DMS 273 (cell line): ENCODE measurements around the gene CYBA.
"Not testable (repeated sequence)": the region's sequence is repeated elsewhere in the genome, so short reads cannot be mapped to it uniquely, and the experiment has no call there.

Source experiments
- DNase-seq: peaks from one replicate; lab custom pipeline; 2025; ENCODE audit not compliant: unreplicated experiment; lab: John Stamatoyannopoulos, UW

CYBA gene

GRCh38 chr16:88614818-88615580, 35.9 kb downstream of the CYBA start:
- DNase-seq: peak; percentile 91

- DNase-seq: no peak
These were observed 36.7 kb downstream of the CYBA start for GRCh38 chr16:88613911-88614817.

DNA sequence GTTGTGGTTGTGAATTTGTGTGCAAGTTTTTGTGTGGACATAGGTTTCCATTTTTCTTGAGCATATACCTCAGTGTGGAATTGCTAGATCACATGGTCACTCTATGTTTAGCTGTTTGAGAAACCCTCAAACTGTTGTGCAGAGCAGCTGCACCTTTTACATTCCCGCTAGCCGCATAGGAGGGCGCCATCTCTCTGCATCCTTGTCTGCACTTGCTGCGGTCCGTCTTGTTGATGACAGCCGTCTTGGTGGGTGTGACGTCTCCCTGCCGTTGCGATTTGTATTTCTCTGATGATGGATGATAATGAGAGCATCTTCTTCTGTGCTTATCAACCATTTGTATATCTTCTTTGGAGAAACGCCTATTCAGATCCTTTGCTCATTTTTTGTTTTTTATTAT, 37.6 kb downstream of the CYBA start:
- DNase-seq: no peak

DNA sequence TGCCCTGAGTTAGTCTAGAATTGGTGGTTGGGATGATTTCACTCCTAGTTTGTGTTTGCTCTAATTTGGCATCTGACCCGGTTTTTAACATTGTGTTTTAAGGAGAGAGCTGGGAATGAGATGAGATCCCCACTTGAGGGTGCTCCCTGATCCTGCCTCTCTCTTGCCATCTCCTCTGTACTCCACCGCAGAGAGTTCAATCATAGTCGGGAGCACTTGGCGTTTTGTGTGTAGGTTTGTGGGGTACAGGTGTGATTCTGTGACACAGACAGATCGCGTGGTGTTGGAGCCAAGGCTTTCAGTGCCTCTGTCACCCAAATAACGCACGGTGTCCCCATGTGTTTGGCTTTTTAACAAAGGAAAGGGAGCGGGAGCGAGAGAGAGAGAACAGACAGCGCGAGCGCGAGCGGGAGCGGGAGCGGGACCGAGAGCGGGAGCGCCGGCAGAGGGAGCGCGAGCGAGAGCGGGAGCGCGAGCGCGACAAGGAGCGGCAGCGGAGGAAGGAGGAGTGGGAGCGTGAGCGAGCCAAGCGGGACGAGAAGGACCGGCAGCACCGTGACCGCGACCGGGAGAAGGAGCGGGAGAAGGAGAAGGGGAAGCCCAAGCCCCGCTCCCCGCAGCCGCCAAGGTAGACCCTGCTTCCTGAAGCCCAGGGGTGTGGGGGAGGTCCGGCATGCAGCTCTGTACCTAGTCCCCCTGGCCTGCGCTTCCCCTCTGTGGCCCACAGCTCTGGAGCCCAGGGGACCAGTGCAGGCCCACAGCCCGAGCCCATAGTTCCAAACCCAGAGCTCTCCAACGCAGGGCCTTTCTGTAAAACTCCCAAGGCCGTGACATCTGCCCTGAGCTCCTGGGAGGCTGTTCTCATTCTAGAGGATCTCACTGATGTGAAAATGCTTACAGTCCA, 39.7 kb downstream of the CYBA start:
- no peak for DNase-seq

DNA sequence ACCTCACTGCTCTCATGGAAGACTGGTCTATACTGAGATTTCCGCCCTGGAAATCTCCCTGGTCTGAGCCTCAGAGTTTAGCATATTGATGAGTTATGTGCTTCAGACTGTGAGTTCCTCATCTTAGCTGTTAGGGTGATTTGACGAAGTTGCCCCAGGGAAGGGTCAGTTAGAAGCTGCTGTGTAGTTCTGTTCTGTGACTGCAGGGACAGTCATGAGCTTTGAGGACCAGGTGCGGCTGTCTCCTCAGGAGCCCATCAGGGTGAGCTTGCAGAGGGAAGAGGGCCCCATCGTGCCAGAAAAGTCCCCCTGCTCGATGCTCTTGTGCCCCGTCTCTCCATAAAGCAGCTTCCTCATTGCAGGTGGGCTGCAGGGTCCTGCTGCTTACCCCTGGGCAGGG, 40.8 kb downstream of the CYBA start:
- no peak for DNase-seq

GRCh38 chr16:88609426-88609825, 41.4 kb downstream of the CYBA start:
- DNase-seq: not testable (repeated sequence)

DNA sequence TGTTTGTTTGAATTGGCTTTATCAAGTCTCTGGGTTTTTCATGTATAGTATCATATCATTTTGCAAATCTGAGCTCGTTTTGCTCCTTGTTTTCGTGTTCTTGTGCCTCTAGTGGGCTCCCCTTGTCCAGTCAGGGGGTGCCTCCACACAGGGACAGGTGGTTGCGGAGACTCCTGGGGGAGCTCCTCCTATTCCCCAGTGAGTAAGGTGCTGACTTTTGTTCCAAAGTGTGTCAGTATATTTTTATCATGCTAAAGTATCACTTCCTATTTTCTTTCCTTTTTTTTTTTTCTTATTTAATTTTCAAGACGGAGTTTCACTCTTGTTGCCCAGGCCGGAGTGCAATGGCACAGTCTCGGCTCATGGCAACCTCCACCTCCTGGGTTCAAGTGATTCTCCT, 42.8 kb downstream of the CYBA start:
- no peak for DNase-seq

DNA sequence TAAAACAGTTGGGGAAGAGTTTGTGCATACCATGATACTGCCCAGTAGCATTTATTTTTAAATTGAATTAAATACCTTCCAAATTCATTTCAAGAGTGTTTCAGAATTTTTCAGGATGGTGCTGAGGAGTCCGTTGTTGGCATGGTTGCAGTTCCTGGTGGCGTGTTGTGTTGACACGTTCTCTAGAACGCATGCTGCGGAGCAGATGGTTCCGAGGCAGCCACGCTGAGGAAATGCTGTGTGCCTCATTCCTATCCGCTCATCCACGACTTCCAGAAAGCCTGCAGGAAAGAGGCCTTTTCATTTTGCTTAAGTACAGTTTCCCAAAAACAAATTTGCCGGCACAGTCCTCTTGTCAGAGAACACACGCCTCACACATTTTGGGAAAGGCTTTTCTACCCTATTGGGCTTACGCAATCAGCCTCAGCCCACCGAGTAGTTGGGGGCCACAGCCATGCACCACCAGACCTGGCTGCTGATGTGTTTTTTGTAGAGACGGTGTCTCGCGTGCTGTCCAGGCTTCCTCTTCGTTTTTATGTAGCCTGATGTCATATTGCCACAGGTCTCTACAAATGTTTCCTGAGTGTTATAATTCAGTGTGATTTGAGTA, 44.6 kb downstream of the CYBA start:
- DNase-seq: no peak

GRCh38 chr16:88605186-88606147, 45.4 kb downstream of the CYBA start:
- no peak for DNase-seq

DNA sequence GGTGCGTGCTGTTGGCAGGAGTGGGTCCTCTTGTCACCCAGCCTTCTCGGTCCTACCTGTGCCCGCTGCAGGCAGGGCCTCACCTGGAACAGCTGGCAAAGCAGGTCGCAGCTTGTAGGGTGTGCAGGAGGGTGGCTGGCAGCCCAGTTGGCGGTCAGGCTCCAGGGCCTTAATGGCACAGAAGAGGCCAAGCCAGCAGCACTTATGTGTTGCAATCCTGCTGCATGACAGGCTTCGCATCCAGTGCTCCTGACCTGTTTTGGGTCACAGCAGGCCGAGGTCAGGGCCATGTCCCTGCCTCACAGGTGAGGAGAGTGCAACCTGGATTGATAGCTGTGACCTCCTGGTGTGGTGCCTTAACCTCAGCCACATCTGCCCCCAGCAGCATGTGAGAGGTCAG, 48.8 kb downstream of the CYBA start:
- no peak for DNase-seq

GRCh38 chr16:88601313-88602036, 49.4 kb downstream of the CYBA start:
- no peak for DNase-seq

DNA sequence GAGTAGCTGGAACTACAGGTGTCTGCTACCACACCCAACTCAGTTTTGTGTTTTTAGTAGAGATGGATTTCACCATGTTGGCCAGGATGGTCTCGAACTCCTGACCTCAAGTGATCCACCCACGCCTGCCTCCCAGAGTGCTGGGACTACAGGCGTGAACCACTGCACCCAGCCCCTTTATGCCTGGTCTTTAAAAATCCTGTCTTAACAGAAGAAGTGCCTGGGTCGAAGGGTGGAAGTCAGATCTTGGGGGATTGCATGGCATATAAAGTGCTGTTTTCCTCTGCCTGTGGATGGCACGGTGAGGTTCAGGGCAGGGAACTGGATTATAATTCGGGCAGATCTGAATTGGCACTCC, 50.3 kb downstream of the CYBA start:
- DNase-seq: no peak

GRCh38 chr16:88599825-88600538, 50.9 kb downstream of the CYBA start:
- no peak for DNase-seq

DNA sequence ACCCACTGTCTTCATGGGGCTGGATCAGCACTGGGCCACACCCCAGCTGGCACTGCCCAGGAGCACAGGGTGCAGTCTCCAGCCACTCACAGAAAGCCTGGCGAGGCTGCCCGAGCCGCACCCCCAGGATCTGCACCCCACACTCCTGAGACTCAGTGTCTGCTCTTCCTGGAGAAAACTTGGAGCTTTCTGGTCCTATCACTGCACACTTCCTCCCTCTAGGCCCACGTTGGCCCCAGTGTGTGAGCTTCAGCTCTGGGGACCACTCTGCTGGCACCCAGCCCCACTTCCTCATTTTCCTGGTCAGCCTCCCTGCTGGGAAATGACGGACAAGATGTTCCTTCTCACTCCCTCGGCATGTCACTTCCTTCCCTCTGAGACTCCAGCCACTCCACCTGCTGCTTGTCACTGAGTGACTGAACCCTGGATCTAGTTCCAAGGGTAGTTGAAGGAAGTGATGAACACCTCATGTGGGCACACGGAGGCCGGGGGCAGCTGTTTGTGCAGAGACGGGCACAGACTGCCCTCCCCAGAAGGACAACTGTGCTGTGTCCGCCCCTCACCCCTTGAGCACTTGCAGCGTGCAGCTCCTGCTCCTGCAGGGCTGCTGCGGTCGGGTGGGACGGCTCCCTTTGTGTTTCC, 51.6 kb downstream of the CYBA start:
- DNase-seq: no peak

DNA sequence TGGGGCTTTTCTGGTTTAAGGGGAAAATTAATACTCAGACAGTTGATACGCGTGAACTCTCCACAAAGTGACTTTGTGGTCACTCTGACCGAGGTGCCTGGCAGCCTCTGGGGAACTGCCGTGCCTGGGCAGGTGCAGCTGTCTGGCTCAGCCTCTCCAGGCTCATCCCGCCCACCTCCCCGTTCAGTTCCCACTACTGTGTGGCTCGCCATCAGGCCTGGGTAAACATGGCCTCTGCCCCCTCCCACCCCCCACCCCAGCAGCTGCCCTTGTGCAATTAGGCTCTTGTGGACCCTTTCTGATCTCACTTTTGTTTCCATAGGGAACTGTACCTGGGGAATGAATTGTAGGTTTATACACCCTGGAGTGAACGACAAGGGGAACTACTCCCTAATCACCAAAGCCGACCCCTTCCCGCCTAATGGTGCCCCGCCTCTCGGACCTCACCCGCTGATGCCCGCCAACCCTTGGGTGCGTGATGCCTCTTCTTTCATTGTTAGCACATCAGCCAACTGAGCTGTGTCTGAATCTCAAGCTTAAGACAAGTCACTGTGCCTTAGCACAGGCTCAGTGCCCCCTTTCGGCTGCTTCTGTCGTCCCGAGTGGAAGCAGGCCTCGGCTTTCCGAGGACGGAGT, 52.9 kb downstream of the CYBA start:
- DNase-seq: no peak

DNA sequence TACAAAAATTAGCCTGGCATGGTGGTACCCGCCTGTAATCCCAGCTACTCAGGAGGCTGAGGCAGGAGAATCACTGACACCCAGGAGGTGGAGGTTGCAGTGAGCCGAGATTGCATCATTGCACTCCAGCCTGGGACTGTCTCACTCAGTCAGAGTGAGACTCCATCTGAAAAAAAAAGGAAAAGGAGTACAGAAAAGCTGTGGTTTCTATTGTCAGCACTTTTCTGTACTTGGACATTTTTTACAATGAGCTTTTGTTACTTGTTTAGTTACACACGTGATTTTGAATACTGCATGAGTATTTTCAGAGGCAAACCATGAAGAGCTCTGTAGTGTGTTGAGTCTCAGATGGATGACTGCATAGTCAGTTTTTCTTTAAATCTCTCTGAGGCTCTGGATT, 54.4 kb downstream of the CYBA start:
- no peak for DNase-seq

DNA sequence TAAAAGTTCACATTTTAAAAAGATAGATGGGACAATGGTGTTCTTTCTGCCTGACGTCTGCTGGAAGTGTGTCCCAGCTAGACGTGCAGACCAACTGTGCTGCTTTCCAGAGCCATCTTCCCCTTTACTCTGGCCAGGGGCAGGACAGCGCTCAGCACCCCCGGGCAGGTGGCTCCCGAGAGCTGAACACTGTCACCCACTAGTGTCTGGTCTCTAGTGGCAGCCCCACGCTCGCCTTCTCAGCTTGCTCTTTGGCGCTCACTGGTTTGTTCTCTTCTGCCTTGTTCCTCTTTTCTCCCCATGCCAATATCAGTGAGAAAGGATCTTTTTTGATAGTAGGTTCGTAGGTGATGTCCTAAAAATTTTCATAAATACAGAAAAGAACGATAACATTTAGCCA, 54.9 kb downstream of the CYBA start:
- DNase-seq: no peak

DNA sequence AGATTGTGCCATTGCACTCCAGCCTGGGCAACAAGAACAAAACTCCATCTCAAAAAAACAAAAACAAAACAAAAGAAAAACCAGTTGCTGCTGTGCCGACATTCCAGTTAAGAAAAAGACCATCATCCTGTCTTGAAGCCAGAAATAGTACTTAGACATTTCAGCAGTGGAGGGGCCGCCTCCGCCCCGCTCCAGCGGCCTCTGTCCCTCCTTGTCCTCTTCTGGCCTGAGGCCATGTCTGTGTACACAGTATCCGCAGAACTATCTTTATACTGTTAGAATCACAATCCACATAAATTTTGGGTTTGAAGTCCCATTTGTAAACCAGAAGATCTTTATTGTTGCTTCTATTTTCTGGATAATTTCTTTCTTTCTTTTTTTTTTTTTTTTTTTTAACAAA, 55.8 kb downstream of the CYBA start:
- DNase-seq: no peak
